Measurements from ENCODE around the gene ZFR. TPM values are rescaled to one million over a fixed set of nuclear protein-coding genes. Genes with fewer than 3 reads are reported as not detected.

ZFR gene
- total RNA-seq, 1 donor from 2014 or later = 131 TPM

GRCh38 chr5:32360906-32361305 lies 83.6 kb downstream of the ZFR start:
- Histone ChIP-seq H3K27ac (no peak overlapping the region), H3K4me1 (no peaks in the 10 kb centered on the region), H3K79me2 (ENCODE audit: low read depth) (no peaks in the 10 kb centered on the region), H3K4me3 (no peak overlapping the region), H3K4me2 (no peak overlapping the region), H3K27me3 (no peaks in the 10 kb centered on the region), H3K9ac (no peak overlapping the region), H3F3A (ENCODE audit: low read depth) (no peaks in the 10 kb centered on the region), H3K36me3 (peaks cover 25% of the 10 kb centered on the region), H2AFZ (replicated peaks) (no peak overlapping the region), H3K9me3 (ENCODE audit: low read depth) (no peaks in the 10 kb centered on the region), H4K20me1 (ENCODE audit: low read depth) (no peaks in the 10 kb centered on the region)
- Mint-ChIP-seq H3K4me1 (no peaks in the 10 kb centered on the region), H3K36me3 (peaks cover 45% of the 10 kb centered on the region), H3K27me3 (ENCODE audit: insufficient read depth, low read depth) (peaks cover 3% of the 10 kb centered on the region), H3K4me3 (no peak overlapping the region), H3K27ac (no peak overlapping the region), H3K9me3 (no peaks in the 10 kb centered on the region)
- TF ChIP-seq EZH2 (IDR thresholded peaks at IDR 0.05) (no peak), EZH2phosphoT487 (IDR thresholded peaks at IDR 0.05) (no peak)
- TF ChIP-seq, protein P1, sequence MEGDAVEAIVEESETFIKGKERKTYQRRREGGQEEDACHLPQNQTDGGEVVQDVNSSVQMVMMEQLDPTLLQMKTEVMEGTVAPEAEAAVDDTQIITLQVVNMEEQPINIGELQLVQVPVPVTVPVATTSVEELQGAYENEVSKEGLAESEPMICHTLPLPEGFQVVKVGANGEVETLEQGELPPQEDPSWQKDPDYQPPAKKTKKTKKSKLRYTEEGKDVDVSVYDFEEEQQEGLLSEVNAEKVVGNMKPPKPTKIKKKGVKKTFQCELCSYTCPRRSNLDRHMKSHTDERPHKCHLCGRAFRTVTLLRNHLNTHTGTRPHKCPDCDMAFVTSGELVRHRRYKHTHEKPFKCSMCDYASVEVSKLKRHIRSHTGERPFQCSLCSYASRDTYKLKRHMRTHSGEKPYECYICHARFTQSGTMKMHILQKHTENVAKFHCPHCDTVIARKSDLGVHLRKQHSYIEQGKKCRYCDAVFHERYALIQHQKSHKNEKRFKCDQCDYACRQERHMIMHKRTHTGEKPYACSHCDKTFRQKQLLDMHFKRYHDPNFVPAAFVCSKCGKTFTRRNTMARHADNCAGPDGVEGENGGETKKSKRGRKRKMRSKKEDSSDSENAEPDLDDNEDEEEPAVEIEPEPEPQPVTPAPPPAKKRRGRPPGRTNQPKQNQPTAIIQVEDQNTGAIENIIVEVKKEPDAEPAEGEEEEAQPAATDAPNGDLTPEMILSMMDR (IDR thresholded peaks at IDR 0.05) = no peak
- no peak for DNase-seq (ENCODE audit: low spot score)

DNA sequence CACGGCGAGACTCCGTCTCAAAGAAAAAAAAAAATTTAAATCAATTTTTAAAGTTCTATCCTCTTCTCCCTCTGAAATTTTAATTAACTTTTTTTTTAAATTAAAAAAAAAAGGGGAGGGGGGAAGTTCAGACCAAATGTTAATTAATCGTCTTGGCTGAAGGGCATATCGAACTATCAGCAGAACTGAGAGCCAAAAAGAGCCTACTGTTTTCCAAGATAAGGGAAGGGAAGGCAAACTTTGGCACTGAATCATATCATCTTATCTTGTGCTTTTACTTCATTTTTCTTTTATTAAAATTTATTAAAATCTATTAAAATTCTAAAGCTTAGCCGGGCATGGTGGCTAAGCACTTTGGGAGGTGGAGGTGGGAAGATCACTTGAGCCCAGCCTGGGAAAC lies 85.9 kb downstream of the ZFR start:
- no peaks in the 10 kb centered on the region for H3K27me3 ChIP-seq
- peaks cover 6% of the 10 kb centered on the region for H3F3A ChIP-seq (ENCODE audit: low read depth)
- no peaks in the 10 kb centered on the region for H3K9me3 ChIP-seq (ENCODE audit: low read depth)
- TF ChIP-seq, protein P1 (IDR thresholded peaks at IDR 0.05) = no peak
- TF ChIP-seq EZH2phosphoT487 (IDR thresholded peaks at IDR 0.05) (no peak), EZH2 (IDR thresholded peaks at IDR 0.05) (no peak)
- no peaks in the 10 kb centered on the region for H3K4me1 Mint-ChIP-seq
- no peak overlapping the region for H3K27ac Mint-ChIP-seq
- no peaks in the 10 kb centered on the region for H3K79me2 ChIP-seq (ENCODE audit: low read depth)
- H3K4me1 ChIP-seq = no peaks in the 10 kb centered on the region
- H3K27ac ChIP-seq = no peak overlapping the region
- H3K4me3 ChIP-seq = no peak overlapping the region
- H3K27me3 Mint-ChIP-seq (ENCODE audit: insufficient read depth, low read depth) = peaks cover 3% of the 10 kb centered on the region
- no peak for DNase-seq (ENCODE audit: low spot score)
- peaks cover 46% of the 10 kb centered on the region for H3K36me3 Mint-ChIP-seq
- no peaks in the 10 kb centered on the region for H4K20me1 ChIP-seq (ENCODE audit: low read depth)
- H3K36me3 ChIP-seq = peaks cover 28% of the 10 kb centered on the region
- no peaks in the 10 kb centered on the region for H3K9me3 Mint-ChIP-seq
- no peak overlapping the region for H3K4me3 Mint-ChIP-seq
- H2AFZ ChIP-seq (replicated peaks) = no peak overlapping the region
- H3K9ac ChIP-seq = no peak overlapping the region
- H3K4me2 ChIP-seq = no peak overlapping the region

- no peaks in the 10 kb centered on the region for H3K27me3 ChIP-seq
- no peaks in the 10 kb centered on the region for H3K9me3 Mint-ChIP-seq
- H3K36me3 ChIP-seq = peaks cover 24% of the 10 kb centered on the region
- no peaks in the 10 kb centered on the region for H3K4me1 ChIP-seq
- no peak for DNase-seq (ENCODE audit: low spot score)
- no peaks in the 10 kb centered on the region for H3K4me1 Mint-ChIP-seq
- no peaks in the 10 kb centered on the region for H3K79me2 ChIP-seq (ENCODE audit: low read depth)
- no peak overlapping the region for H2AFZ ChIP-seq (replicated peaks)
- H3K4me2 ChIP-seq = no peak overlapping the region
- H3K27me3 Mint-ChIP-seq (ENCODE audit: insufficient read depth, low read depth) = no peaks in the 10 kb centered on the region
- TF ChIP-seq, protein P1 (IDR thresholded peaks at IDR 0.05) = no peak
- no peak for TF ChIP-seq EZH2phosphoT487 (IDR thresholded peaks at IDR 0.05)
- no peak for TF ChIP-seq EZH2 (IDR thresholded peaks at IDR 0.05)
- no peaks in the 10 kb centered on the region for H3K9me3 ChIP-seq (ENCODE audit: low read depth)
- H4K20me1 ChIP-seq (ENCODE audit: low read depth) = no peaks in the 10 kb centered on the region
- no peak overlapping the region for H3K27ac Mint-ChIP-seq
- no peak overlapping the region for H3K4me3 ChIP-seq
- no peak overlapping the region for H3K4me3 Mint-ChIP-seq
- no peak overlapping the region for H3K9ac ChIP-seq
- peaks cover 39% of the 10 kb centered on the region for H3K36me3 Mint-ChIP-seq
- peaks cover 12% of the 10 kb centered on the region for H3F3A ChIP-seq (ENCODE audit: low read depth)
- H3K27ac ChIP-seq = no peak overlapping the region
These were observed 86.9 kb downstream of the ZFR start for GRCh38 chr5:32357658-32358057.

All from neural progenitor cell (in vitro differentiated cells).